Measurements from ENCODE around the gene APOC1. TPM values are rescaled to one million over a fixed set of nuclear protein-coding genes. Genes with fewer than 3 reads are reported as not detected.

Gene APOC1
- total RNA-seq, 1 experiment from 2014 or later, result 48.5 TPM

- Histone ChIP-seq H3K27me3 (ENCODE audit: control insufficient read depth, insufficient read depth, low read length) (no peaks in the 10 kb centered on the region), H3K9me3 (ENCODE audit: control insufficient read depth, insufficient read depth, low read depth, low read length) (no peaks in the 10 kb centered on the region), H3K27ac (ENCODE audit: low read length) (no peak overlapping the region), H3K36me3 (ENCODE audit: control insufficient read depth, insufficient read depth, low read length) (no peaks in the 10 kb centered on the region; the same call in 1 of the 2 replicates), H3K4me3 (ENCODE audit: low read depth in 2 of 2, low read length in 2 of 2) (no peak overlapping the region), H3K4me1 (ENCODE audit: control insufficient read depth, insufficient read depth, low read length) (peaks cover 14% of the 10 kb centered on the region; the same call in 1 of the 2 replicates)
- intact Hi-C loops (cut with micrococcal nuclease; ENCODE audit: unreplicated experiment), result no loop called here
- ChIA-PET POLR2A (no interaction called here), CTCF (no interaction called here)
- no peak for DNase-seq (ENCODE audit: low read depth, low spot score)
- TF ChIP-seq TCF7L2 (IDR thresholded peaks at IDR 0.05; ENCODE audit: low read depth, low read length), result no peak
- TF ChIP-seq, protein P1, sequence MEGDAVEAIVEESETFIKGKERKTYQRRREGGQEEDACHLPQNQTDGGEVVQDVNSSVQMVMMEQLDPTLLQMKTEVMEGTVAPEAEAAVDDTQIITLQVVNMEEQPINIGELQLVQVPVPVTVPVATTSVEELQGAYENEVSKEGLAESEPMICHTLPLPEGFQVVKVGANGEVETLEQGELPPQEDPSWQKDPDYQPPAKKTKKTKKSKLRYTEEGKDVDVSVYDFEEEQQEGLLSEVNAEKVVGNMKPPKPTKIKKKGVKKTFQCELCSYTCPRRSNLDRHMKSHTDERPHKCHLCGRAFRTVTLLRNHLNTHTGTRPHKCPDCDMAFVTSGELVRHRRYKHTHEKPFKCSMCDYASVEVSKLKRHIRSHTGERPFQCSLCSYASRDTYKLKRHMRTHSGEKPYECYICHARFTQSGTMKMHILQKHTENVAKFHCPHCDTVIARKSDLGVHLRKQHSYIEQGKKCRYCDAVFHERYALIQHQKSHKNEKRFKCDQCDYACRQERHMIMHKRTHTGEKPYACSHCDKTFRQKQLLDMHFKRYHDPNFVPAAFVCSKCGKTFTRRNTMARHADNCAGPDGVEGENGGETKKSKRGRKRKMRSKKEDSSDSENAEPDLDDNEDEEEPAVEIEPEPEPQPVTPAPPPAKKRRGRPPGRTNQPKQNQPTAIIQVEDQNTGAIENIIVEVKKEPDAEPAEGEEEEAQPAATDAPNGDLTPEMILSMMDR (IDR thresholded peaks at IDR 0.05), result no peak
- in situ Hi-C loops (cut with HindIII; ENCODE audit: low pct_unique_long_range_greater_than_20kb, low sequenced_read_pairs), result no loop called here
- BruUV-seq (replicated peaks), result no TSS peak
- no peak for ATAC-seq
Measured at GRCh38 chr19:44871809-44872208, 42.6 kb upstream of the APOC1 start.

- in situ Hi-C loops (cut with HindIII; ENCODE audit: low pct_unique_long_range_greater_than_20kb, low sequenced_read_pairs) (no loop called here), intact Hi-C loops (cut with micrococcal nuclease; ENCODE audit: unreplicated experiment) (no loop called here)
- no peaks in the 10 kb centered on the region; the same call in 1 of the 2 replicates for H3K36me3 ChIP-seq (ENCODE audit: control insufficient read depth, insufficient read depth, low read length)
- ChIA-PET POLR2A (no interaction called here), CTCF (no interaction called here)
- DNase-seq (ENCODE audit: low read depth, low spot score), result no peak
- H3K4me1 ChIP-seq (ENCODE audit: control insufficient read depth, insufficient read depth, low read length), result peaks cover 17% of the 10 kb centered on the region; the same call in 1 of the 2 replicates
- TF ChIP-seq TCF7L2 (IDR thresholded peaks at IDR 0.05; ENCODE audit: low read depth, low read length) (no peak), POLR2AphosphoS5 (IDR thresholded peaks at IDR 0.05; ENCODE audit: low read depth, low read length) (no peak), SIN3A (IDR thresholded peaks at IDR 0.05; ENCODE audit: borderline replicate concordance, insufficient read depth, low read depth, low read length) (no peak)
- TF ChIP-seq, protein P1 (IDR thresholded peaks at IDR 0.05), result no peak
- TF ChIP-seq, protein P2, sequence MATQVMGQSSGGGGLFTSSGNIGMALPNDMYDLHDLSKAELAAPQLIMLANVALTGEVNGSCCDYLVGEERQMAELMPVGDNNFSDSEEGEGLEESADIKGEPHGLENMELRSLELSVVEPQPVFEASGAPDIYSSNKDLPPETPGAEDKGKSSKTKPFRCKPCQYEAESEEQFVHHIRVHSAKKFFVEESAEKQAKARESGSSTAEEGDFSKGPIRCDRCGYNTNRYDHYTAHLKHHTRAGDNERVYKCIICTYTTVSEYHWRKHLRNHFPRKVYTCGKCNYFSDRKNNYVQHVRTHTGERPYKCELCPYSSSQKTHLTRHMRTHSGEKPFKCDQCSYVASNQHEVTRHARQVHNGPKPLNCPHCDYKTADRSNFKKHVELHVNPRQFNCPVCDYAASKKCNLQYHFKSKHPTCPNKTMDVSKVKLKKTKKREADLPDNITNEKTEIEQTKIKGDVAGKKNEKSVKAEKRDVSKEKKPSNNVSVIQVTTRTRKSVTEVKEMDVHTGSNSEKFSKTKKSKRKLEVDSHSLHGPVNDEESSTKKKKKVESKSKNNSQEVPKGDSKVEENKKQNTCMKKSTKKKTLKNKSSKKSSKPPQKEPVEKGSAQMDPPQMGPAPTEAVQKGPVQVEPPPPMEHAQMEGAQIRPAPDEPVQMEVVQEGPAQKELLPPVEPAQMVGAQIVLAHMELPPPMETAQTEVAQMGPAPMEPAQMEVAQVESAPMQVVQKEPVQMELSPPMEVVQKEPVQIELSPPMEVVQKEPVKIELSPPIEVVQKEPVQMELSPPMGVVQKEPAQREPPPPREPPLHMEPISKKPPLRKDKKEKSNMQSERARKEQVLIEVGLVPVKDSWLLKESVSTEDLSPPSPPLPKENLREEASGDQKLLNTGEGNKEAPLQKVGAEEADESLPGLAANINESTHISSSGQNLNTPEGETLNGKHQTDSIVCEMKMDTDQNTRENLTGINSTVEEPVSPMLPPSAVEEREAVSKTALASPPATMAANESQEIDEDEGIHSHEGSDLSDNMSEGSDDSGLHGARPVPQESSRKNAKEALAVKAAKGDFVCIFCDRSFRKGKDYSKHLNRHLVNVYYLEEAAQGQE (IDR thresholded peaks at IDR 0.05; ENCODE audit: insufficient read depth in 1 of 2, low read depth in 2 of 2, low read length in 1 of 2), result no peak
- BruUV-seq (replicated peaks), result no TSS peak
- no peak overlapping the region for H3K4me3 ChIP-seq (ENCODE audit: low read depth in 2 of 2, low read length in 2 of 2)
- H3K27ac ChIP-seq (ENCODE audit: low read length), result no peak overlapping the region
- H3K27me3 ChIP-seq (ENCODE audit: control insufficient read depth, insufficient read depth, low read length), result no peaks in the 10 kb centered on the region
- ATAC-seq, result no peak
- H3K9me3 ChIP-seq (ENCODE audit: control insufficient read depth, insufficient read depth, low read depth, low read length), result no peaks in the 10 kb centered on the region
Measured at GRCh38 chr19:44872661-44873060, 41.7 kb upstream of the APOC1 start.

Data from Panc1 (cell line).